GM20000 (cell line): ENCODE measurements around the gene MARCKS.
A peak's percentile ranks its signal among the peaks of the same experiment; 100 is the strongest.
"Not testable (repeated sequence)": the region's sequence is repeated elsewhere in the genome, so short reads cannot be mapped to it uniquely, and the experiment has no call there.

Source experiments
- DNase-seq: peaks from one replicate; pipeline ENCODE4 v3.0.0; 2012; ENCODE audit warnings: low spot score
- CTCF ChIP-seq: IDR thresholded peaks from 2 replicates; pipeline ENCODE4 v1.5.1; 2012; ENCODE audit warnings: mild to moderate bottlenecking, control low read depth; ENCODE audit errors: extremely low read depth, missing control alignments

Gene MARCKS

GRCh38 chr6:113894712-113895674 lies 37.8 kb downstream of the MARCKS start:
- DNase-seq: no peak
- TF ChIP-seq CTCF: no peak

GRCh38 chr6:113901482-113901881 lies 44.3 kb downstream of the MARCKS start:
- DNase-seq: no peak
- TF ChIP-seq CTCF: no peak

- DNase-seq: no peak
These were observed 46.7 kb downstream of the MARCKS start for GRCh38 chr6:113903666-113904330.

GRCh38 chr6:113907102-113907815 lies 50.1 kb downstream of the MARCKS start:
- no peak for DNase-seq

More at GRCh38 chr6:113903666-113904330, 46.7 kb downstream of the MARCKS start:
- no peak for TF ChIP-seq CTCF

GRCh38 chr6:113908801-113909200 lies 51.7 kb downstream of the MARCKS start:
- no peak for TF ChIP-seq CTCF
- DNase-seq: no peak

More at GRCh38 chr6:113907102-113907815, 50.1 kb downstream of the MARCKS start:
- TF ChIP-seq CTCF: no peak

GRCh38 chr6:113909224-113909856 lies 52.2 kb downstream of the MARCKS start:
- peak; percentile 50 for DNase-seq
- TF ChIP-seq CTCF: peak; percentile 37

GRCh38 chr6:113910285-113910684 lies 53.1 kb downstream of the MARCKS start:
- DNase-seq: not testable (repeated sequence)
